HEK293T (cell line): ENCODE measurements around the gene PAK4.
"Not testable (repeated sequence)": the region's sequence is repeated elsewhere in the genome, so short reads cannot be mapped to it uniquely, and the experiment has no call there.

Source experiments
- CTCF ChIA-PET: fragments of 350-600 bp; formaldehyde crosslinking; extraction: SDS; loops from one replicate; lab custom pipeline; 2021; ENCODE audit warnings: antibody characterized with exemption, inconsistent platforms; lab: Yijun Ruan, JAX
- POLR2A ChIA-PET: fragments of 350-600 bp; formaldehyde crosslinking; extraction: SDS; loops from one replicate; lab custom pipeline; 2020; ENCODE audit warnings: antibody characterized with exemption, inconsistent platforms; lab: Yijun Ruan, JAX
- DNase-seq: peaks from one replicate; pipeline ENCODE4 v3.0.0; 2012; ENCODE audit warnings: mixed read lengths; ENCODE audit errors: extremely low spot score
- ARNT ChIP-seq: fragments of 450-650 bp; IDR thresholded peaks from 2 replicates; pipeline ENCODE4 v1.6.1; 2017; ENCODE audit warnings: mild to moderate bottlenecking
- BHLHE40 ChIP-seq: fragments of 450-650 bp; IDR thresholded peaks from 2 replicates; pipeline ENCODE4 v1.6.1; 2016; ENCODE audit warnings: mild to moderate bottlenecking, moderate library complexity, borderline replicate concordance
- CTBP1 ChIP-seq: fragments of 450-650 bp; IDR thresholded peaks from 2 replicates; pipeline ENCODE4 v1.6.1; 2016; ENCODE audit warnings: borderline replicate concordance
- ELF4 ChIP-seq: fragments of 450-650 bp; IDR thresholded peaks from 2 replicates; pipeline ENCODE4 v1.6.1; 2017; ENCODE audit warnings: antibody characterized with exemption
- FOXA1 ChIP-seq: fragments of 450-650 bp; IDR thresholded peaks from 2 replicates; pipeline ENCODE4 v1.6.1; 2016; ENCODE audit warnings: mild to moderate bottlenecking
- FOXK2 ChIP-seq: fragments of 450-650 bp; IDR thresholded peaks from 2 replicates; pipeline ENCODE4 v1.6.1; 2016; ENCODE audit warnings: mild to moderate bottlenecking
- FOXM1 ChIP-seq: fragments of 450-650 bp; IDR thresholded peaks from 2 replicates; pipeline ENCODE4 v1.6.1; 2017; ENCODE audit warnings: mild to moderate bottlenecking, borderline replicate concordance
- HDGF ChIP-seq: fragments of 450-650 bp; IDR thresholded peaks from 2 replicates; pipeline ENCODE4 v1.6.1; 2017; ENCODE audit warnings: antibody characterized with exemption, borderline replicate concordance
- L3MBTL2 ChIP-seq: fragments of 450-650 bp; conservative IDR thresholded peaks from 2 replicates; pipeline ENCODE4 v1.6.1; 2016; ENCODE audit warnings: mild to moderate bottlenecking
- LEF1 ChIP-seq: fragments of 450-650 bp; IDR thresholded peaks from 2 replicates; pipeline ENCODE4 v1.6.1; 2017; ENCODE audit warnings: mild to moderate bottlenecking, borderline replicate concordance
- NFRKB ChIP-seq: fragments of 450-650 bp; IDR thresholded peaks from 2 replicates; pipeline ENCODE4 v1.6.1; 2016; ENCODE audit warnings: mild to moderate bottlenecking, moderate library complexity
- SP1 ChIP-seq: fragments of 450-650 bp; IDR thresholded peaks from 2 replicates; pipeline ENCODE4 v1.6.1; 2017
- SUZ12 ChIP-seq: fragments of 450-650 bp; IDR thresholded peaks from 2 replicates; pipeline ENCODE4 v1.6.1; 2016; ENCODE audit warnings: mild to moderate bottlenecking
- TARDBP ChIP-seq: fragments of 450-650 bp; IDR thresholded peaks from 2 replicates; pipeline ENCODE4 v1.6.1; 2016
- ZNF384 ChIP-seq: fragments of 450-650 bp; IDR thresholded peaks from 2 replicates; pipeline ENCODE4 v1.6.1; 2016
- TF ChIP-seq, protein P1 (sequence below): fragments of 450-650 bp; IDR thresholded peaks from 2 replicates; pipeline ENCODE4 v1.6.1; 2016

The PAK4 gene

GRCh38 chr19:39140594-39140993 is 15.0 kb downstream of the PAK4 start:
- no peak for DNase-seq
- ChIA-PET CTCF (no interaction called here), POLR2A (no interaction called here)
- no peak for TF ChIP-seq ELF4
- no peak for TF ChIP-seq L3MBTL2
- no peak for TF ChIP-seq LEF1

- TF ChIP-seq ZNF384 (no peak), HDGF (no peak), TARDBP (no peak)
- TF ChIP-seq, protein P1, sequence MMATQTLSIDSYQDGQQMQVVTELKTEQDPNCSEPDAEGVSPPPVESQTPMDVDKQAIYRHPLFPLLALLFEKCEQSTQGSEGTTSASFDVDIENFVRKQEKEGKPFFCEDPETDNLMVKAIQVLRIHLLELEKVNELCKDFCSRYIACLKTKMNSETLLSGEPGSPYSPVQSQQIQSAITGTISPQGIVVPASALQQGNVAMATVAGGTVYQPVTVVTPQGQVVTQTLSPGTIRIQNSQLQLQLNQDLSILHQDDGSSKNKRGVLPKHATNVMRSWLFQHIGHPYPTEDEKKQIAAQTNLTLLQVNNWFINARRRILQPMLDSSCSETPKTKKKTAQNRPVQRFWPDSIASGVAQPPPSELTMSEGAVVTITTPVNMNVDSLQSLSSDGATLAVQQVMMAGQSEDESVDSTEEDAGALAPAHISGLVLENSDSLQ = no peak
- no peak for DNase-seq
- ChIA-PET CTCF (no interaction called here), POLR2A (no interaction called here)
Observed at GRCh38 chr19:39141929-39142328, 16.3 kb downstream of the PAK4 start.

- POLR2A ChIA-PET = no interaction called here
- TF ChIP-seq LEF1 (no peak), ZNF384 (no peak), L3MBTL2 (no peak), FOXK2 (no peak), FOXA1 (no peak), SP1 (no peak), ARNT (no peak), ELF4 (no peak), CTBP1 (no peak), NFRKB (no peak), BHLHE40 (no peak), FOXM1 (no peak), TARDBP (no peak), HDGF (no peak), SUZ12 (no peak)
- TF ChIP-seq, protein P1 = no peak
Observed at GRCh38 chr19:39142630-39143029, 17.0 kb downstream of the PAK4 start.

DNA sequence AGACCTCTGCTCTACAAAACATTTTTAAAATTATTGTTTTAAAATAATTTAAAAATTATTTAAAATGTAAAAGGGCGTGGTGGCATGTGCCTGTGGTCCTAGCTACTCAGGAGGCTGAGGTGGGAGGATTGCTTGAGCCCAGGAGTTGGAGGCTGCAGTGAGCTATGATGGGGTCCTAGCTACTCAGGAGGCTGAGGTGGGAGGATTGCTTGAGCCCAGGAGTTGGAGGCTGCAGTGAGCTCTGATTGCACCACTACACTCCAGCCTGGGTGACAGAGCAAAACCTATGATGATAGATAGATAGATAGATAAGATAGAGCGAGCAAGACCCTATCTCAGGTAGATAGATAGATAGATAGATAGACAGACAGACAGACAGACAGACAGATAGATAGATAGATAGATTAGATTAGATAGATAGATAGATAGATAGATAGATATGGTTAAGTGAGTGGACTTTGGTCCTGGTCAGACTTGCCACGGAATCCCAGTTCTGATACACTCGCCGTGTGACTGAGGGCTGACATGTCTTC is 18.2 kb downstream of the PAK4 start:
- CTCF ChIA-PET, POLR2A ChIA-PET: not testable (repeated sequence)

More at GRCh38 chr19:39142630-39143029, 17.0 kb downstream of the PAK4 start:
- no peak for DNase-seq
- CTCF ChIA-PET = no interaction called here

GRCh38 chr19:39144290-39145071 is 18.9 kb downstream of the PAK4 start:
- no peak for TF ChIP-seq ELF4
- TF ChIP-seq BHLHE40 = no peak
- TF ChIP-seq SP1 = no peak
- no peak for TF ChIP-seq FOXK2
- no peak for TF ChIP-seq ARNT
- no peak for TF ChIP-seq TARDBP
- no peak for TF ChIP-seq SUZ12
- TF ChIP-seq HDGF = no peak
- TF ChIP-seq L3MBTL2 = no peak
- no peak for TF ChIP-seq FOXM1
- ChIA-PET CTCF (no interaction called here), POLR2A (no interaction called here)
- no peak for DNase-seq

More for the DNA sequence above, 18.2 kb downstream of the PAK4 start:
- not testable (repeated sequence) for DNase-seq

DNA sequence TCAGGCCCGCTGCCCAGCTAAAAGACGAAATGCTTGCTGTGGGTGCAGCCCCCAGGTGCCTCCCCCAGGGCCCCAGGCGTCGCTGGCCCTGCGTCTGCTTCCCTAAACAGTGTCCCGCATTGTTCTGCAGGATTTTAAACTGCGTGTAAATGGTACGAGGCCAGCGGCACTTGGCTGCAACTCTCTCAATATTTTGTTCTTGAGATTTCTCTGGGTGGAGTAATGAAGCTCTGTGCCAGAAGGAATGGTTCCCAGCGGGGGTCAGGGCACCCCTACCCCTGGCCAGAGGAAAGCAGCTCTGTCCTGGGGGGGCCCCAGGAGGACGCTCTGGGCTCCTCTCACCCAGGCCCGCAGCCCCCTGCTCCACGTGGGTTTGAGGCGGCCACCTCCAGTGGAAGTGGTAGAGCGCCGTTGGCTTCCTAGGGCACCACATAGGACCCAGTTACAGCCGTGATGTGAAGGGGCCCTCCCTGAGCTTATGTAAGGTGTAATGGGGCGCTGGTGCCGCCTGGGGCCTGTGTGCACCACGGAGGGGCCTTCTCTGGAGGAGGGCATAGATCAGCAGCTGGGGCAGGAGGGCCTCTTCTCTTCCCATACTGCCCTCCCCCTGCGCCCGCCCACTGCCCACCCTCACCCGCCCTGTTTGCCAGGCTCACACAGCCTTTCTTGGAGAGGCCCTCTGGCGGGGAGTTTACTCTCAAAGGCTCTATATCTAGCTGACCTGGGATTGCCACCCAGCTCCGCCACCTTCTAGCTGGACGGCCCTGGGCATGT is 19.8 kb downstream of the PAK4 start:
- ChIA-PET CTCF (interaction anchor here (1.0 kb wide), 2 partner anchors 11 to 94 kb away, joined by 3 read pairs; no protein-coding TSS in a partner anchor), POLR2A (interaction anchor here (1.0 to 1.1 kb wide), 2 partner anchors 12 to 18 kb away, joined by 3 read pairs; no protein-coding TSS in a partner anchor)
- TF ChIP-seq ELF4 (no peak), NFRKB (no peak), FOXM1 (no peak), FOXK2 (no peak), BHLHE40 (no peak), FOXA1 (no peak), LEF1 (no peak), SP1 (no peak), L3MBTL2 (no peak), ZNF384 (no peak), TARDBP (no peak), ARNT (no peak), HDGF (no peak), CTBP1 (no peak)
- DNase-seq = no peak

DNA sequence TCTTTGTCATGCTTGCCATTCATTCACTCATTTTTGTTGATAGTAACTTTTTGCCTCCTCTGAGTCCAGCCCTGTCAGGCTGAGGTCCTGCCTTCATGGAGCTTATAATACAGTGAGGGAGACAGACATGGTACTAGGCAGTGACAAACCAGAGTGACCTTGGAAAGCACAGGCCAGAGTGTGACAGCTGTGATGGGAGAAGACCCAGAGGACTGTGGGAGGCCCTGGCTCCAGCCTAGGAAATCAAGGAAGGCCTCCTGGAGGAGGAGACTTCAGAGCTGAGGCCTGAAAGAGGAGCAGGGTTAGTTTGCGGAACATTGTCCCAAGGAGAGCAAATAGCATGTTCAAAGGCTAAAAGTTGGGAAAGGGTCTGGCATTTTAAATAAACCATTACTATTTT is 20.5 kb downstream of the PAK4 start:
- ChIA-PET CTCF (interaction anchor here (1.0 kb wide), 2 partner anchors 10 to 95 kb away, joined by 3 read pairs; no protein-coding TSS in a partner anchor), POLR2A (interaction anchor here (1.0 to 1.1 kb wide), 2 partner anchors 13 to 19 kb away, joined by 3 read pairs; no protein-coding TSS in a partner anchor)
- no peak for DNase-seq
- TF ChIP-seq NFRKB (no peak), ELF4 (no peak), ARNT (no peak), FOXA1 (no peak), L3MBTL2 (no peak), FOXM1 (no peak), BHLHE40 (no peak), CTBP1 (no peak), HDGF (no peak), FOXK2 (no peak), SP1 (no peak), TARDBP (no peak)
- TF ChIP-seq, protein P1 = no peak
